ENCODE results near the gene HYLS1. TPM values are rescaled to one million over a fixed set of nuclear protein-coding genes. Genes with fewer than 3 reads are reported as not detected.
"Not testable (repeated sequence)": the region's sequence is repeated elsewhere in the genome, so short reads cannot be mapped to it uniquely, and the experiment has no call there.

Gene HYLS1
- total and polyA plus RNA-seq, 9 of the 15 experiments (the other 6 are each of a cell fraction or from before 2014, with no cell fraction given), result 2.7 to 8.2 (median 4.8) TPM

GRCh38 chr11:125910226-125910849, 22.9 kb downstream of the HYLS1 start (continued):
- TF ChIP-seq KDM1A (IDR thresholded peaks at IDR 0.05) (no peak), XRCC5 (IDR thresholded peaks at IDR 0.05; ENCODE audit: low read depth, low read length) (no peak), HIVEP1 (CRISPR knock-in tag; IDR thresholded peaks at IDR 0.05) (no peak), KLF1 (tag; IDR thresholded peaks at IDR 0.05) (no peak), BRF2 (IDR thresholded peaks at IDR 0.05; ENCODE audit: borderline replicate concordance, insufficient read depth, insufficient read length) (no peak), PHTF2 (CRISPR knock-in tag; IDR thresholded peaks at IDR 0.05) (no peak), ZBTB40 (IDR thresholded peaks at IDR 0.05) (no peak), ZBTB40 (CRISPR knock-in tag; IDR thresholded peaks at IDR 0.05) (no peak), NFATC3 (IDR thresholded peaks at IDR 0.05) (no peak), CBX1 (IDR thresholded peaks at IDR 0.05; ENCODE audit: low read depth) (no peak), MAZ (CRISPR knock-in tag; conservative IDR thresholded peaks at IDR 0.05 in 1 of 2, IDR thresholded peaks at IDR 0.05 in 1 of 2) (no peak)

- intact Hi-C loops (cut with micrococcal nuclease); in situ Hi-C loops (cut with MboI); H3K27ac ChIP-seq (ENCODE audit: extremely low read depth, low read depth, low read length); H2AFZ ChIP-seq (ENCODE audit: low read depth, low read length); H3K4me3 ChIP-seq; FAIRE-seq; H3K4me2 ChIP-seq (ENCODE audit: insufficient read depth, low read length); DNase-seq (ENCODE audit: extremely low read depth in 1 of 4, low spot score in 3 of 4); H3K36me3 ChIP-seq (ENCODE audit: control insufficient read depth, insufficient read depth, low read length); H3K9ac ChIP-seq (ENCODE audit: insufficient read depth in 1 of 2, low read depth in 2 of 2, low read length in 2 of 2); BruUV-seq (replicated peaks); H4K20me1 ChIP-seq (replicated peaks; ENCODE audit: control insufficient read depth, insufficient read depth, low read length); H3K9me1 ChIP-seq (ENCODE audit: control insufficient read depth, insufficient read depth, low read length); H3K4me1 ChIP-seq (replicated peaks in 1 of 2; ENCODE audit: control insufficient read depth in 2 of 2, insufficient read depth in 2 of 2, low read length in 2 of 2); H3K79me2 ChIP-seq (ENCODE audit: control insufficient read depth, insufficient read depth, low read length); H3K9me3 ChIP-seq (replicated peaks; ENCODE audit: control insufficient read depth, insufficient read depth, low read depth, low read length): not testable (repeated sequence)
- ChIA-PET CTCF (ENCODE audit: low intra/inter-chr PET ratio) (interaction anchor here (0.6 kb wide), 1 partner anchor 50 kb away, joined by 3 read pairs; no protein-coding TSS in a partner anchor), POLR2A (interaction anchor here (1.0 kb wide), 1 partner anchor 26 kb away, joined by 4 read pairs; no protein-coding TSS in a partner anchor)
- H3K27me3 ChIP-seq (ENCODE audit: control insufficient read depth in 2 of 2, insufficient read depth in 2 of 2, low read length in 2 of 2), result peaks cover 28 to 44% of the 10 kb centered on the region in 2 experiments
- 0 out of 3 replicates have a peak, but pooled peaks have one; percentile 57 for ATAC-seq
- 4% methylated on average over 3 of the region's 3 CpGs for WGBS (ENCODE audit: insufficient coverage, low coverage, missing lambda C conversion rate)
These were observed 27.1 kb downstream of the HYLS1 start for GRCh38 chr11:125914601-125915000.

Measured in K562 (cell line).